NCI-H2196 (cell line): ENCODE data around the gene SLC31A2.
A peak's percentile ranks its signal among the peaks of the same experiment; 100 is the strongest.
"Not testable (repeated sequence)": the region's sequence is repeated elsewhere in the genome, so short reads cannot be mapped to it uniquely, and the experiment has no call there.

Experiments
- DNase-seq: peaks from one replicate; lab custom pipeline; 2025; ENCODE audit not compliant: unreplicated experiment; lab: John Stamatoyannopoulos, UW

SLC31A2 gene

DNA sequence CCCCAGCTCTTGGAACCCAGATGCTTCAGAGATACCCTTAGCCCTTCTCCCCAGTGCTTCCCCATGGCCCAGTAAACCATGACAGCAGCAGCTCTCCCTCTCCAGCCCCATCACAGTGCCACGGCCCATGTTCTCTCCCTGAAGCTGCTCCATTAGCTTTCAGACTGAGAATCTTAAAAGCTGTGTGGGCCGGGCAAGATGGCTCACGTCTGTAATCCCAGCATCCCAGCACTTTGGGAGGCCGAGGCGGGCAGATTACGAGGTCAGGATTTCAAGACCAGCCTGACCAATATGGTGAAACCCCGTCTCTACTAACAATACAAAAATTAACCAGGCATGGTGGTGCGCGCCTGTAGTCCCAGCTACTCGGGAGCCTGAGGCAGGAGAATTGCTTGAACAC, 1.2 kb upstream of the SLC31A2 start:
- not testable (repeated sequence) for DNase-seq

DNA sequence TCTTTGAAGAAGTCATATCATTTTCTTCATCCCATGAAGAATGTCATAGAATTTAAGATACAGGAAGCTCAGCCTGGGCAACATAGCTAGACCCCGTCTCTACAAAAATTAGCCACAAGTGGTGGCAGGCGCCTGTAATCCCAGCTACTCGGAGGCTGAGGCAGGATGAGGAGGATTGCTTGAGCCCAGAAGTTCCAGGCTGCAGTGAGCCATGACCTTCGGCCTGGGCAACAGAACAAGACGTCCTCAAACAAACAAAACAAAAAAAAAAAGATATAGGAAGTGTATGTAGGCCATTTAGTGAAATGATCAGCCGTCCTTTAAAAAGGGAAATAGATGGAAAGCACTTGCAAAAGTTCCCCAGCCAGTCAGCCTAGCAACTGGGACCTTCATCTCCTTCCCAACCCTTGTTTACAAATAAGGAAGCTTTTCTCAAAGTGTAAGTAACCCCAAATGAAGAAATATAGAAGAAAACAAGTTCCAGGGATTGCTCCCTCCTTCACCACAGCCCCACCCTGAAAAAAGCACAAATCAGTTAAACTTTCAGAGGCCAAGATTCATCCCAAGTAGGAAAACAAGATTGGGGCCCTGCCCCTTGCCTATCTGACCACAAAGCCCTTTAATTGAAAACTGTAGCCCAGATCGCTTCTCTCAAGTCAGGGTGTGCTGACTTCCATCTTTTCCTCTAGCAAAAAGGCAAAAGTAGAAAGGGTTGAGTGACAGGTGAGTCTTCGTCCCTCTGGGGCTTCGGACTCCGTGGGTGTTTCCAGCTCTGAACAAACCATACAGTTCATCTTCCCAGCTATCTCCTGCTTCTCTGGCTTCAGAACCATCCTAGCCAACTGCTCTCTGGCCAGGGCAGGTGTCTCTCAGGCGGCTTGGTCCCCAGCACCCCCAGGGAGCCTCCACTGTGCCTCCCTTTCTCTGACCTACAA, 1.2 kb downstream of the SLC31A2 start:
- no peak for DNase-seq

GRCh38 chr9:113152699-113153098, 1.9 kb downstream of the SLC31A2 start:
- no peak for DNase-seq

GRCh38 chr9:113153599-113153998, 2.8 kb downstream of the SLC31A2 start:
- DNase-seq, result no peak

DNA sequence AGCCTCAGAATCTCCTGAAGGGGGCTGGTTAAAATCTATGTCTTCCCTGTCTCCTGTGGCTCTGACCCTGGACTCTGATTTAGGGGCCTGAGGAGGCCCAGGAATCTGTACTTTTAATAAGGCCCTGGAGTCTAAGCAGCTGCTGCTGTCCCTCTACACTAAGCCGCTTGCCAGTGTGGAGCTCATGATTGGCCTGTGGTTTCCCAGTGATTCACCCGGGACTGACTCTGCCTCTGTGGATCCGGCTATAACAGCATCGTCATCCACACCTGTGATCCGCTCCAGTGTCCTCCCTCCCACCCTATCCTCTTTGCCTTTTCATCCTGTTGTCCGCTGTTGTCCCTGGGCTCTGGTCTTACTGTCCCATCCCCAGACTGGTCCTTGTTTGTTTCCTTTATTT, 3.7 kb downstream of the SLC31A2 start:
- no peak for DNase-seq

DNA sequence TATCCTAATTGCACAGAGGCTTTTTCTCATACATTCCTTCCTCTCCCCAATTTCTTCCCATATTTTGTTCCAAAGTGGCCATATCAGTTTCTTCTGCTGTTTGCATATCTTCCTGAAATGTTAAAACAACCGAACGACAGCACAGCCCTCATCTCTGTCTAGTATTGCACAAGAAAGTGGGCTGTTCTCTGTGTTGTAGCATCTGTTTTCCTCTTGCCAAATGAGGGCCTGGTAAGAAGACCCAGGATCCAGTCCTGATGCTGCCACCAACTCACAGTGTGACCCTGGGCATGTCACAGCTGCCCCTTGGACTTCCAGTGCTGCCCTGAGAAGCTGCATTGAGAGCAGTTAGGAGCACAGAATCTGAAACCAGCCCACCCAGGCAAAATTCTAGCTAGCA, 4.1 kb downstream of the SLC31A2 start:
- no peak for DNase-seq

DNA sequence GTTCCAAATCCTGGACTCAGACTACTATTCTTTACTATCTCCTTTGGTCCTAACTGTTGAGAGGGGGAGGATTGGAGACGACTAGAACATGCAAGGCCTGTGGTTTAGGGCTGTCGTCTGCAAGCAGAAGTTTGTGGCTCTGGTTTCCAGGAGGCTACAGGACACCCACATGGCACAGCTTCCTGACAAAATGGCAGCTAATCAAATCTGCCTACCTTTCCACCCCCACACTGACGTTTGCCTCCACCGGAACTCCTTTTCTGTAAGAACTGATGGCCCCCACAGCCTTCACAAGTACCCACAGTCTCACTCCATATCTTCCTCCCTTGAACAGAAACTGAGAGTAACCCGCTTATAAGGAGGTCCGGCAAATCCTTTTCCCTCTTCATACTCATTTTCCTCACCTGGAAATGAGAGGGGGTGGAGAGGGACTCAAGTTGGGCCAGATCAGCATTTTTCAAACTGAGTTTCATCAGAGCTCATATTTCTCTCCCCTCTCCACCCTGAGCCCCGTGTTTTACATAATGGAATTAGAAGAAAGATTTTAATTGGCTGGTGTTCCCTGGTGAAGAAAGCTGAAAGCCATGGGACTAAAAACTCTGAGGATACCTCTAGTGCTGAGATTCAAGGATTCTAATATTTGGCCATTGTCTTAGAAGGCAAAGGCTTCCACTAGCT, 5.2 kb downstream of the SLC31A2 start:
- DNase-seq, result no peak

DNA sequence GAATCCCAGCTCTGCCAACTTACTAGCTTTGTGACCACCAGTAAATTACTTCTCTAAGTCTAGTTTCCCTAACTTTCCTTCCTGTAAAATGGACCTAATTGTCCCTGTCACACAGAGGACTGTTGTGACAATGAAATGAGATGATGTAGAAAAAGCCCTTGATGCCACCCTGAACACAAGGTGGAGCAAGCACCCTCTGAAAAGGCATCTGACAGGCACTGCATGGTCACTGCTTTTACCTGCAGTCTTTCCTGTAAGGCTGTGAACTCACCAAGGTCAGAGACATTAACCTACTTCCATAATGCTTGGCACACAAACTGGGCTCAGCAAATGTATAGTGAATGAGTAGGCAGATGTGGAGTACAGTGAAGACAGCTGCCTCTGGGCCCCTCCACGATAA, 6.1 kb downstream of the SLC31A2 start:
- DNase-seq, result no peak

GRCh38 chr9:113158446-113158845, 7.6 kb downstream of the SLC31A2 start:
- DNase-seq, result no peak

- DNase-seq, result peak; percentile 25
These were observed 9.8 kb downstream of the SLC31A2 start for GRCh38 chr9:113160571-113160970.

DNA sequence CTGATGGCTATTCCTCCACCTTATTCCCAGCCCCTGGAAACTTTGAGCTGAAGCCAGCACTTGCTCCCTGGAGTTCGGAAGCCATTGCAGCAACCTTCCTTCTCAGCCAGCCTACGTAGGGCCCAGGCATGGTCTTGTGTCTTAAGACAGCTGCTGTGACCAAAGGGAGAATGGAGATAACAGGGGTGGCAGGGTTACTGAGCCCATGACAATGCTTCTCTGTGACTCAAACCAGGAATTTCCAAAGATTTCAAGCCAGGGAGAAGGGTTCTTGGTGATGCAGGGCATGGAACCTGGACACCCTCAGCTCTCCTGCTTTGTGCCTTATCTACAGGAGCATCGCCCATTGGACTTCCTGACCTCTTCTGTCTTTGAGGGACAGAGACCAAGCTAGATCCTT, 12.2 kb downstream of the SLC31A2 start:
- no peak for DNase-seq

DNA sequence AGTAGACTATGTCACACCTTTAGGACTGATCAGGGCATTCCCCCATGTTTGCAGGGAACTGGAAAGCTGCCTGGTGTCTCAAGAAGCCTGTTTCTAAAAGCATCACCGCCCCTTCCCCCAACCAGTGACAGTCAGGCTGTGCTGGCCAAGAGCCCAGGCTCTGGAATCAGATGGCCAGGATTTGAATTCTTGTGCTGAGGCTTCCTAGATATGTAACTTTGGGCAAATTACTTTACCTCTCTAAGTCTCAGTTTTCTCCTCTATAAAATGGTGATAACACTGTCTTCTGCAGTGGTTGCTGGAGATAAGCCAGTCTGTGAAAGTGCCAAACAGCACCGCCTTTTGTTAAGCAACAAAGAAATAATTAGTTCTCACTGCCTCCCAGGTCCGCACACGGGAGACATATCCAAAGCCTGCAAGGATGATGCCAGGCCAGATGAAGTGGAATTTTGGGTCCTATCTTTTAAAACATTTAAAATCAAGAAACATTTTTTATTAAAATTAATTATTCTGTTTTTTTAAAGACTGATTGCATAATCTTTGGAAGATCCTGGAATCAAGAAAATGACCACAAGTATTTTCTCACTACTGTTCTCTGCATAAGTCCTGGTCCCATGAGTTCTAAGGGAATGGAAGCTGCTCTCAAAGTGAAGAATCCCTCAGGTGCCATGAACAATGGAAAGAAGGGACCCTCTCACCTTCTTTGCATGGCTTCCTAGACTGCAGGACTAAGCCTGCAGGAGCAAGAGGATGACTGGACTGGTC, 13.9 kb downstream of the SLC31A2 start:
- peak; percentile 33 for DNase-seq

DNA sequence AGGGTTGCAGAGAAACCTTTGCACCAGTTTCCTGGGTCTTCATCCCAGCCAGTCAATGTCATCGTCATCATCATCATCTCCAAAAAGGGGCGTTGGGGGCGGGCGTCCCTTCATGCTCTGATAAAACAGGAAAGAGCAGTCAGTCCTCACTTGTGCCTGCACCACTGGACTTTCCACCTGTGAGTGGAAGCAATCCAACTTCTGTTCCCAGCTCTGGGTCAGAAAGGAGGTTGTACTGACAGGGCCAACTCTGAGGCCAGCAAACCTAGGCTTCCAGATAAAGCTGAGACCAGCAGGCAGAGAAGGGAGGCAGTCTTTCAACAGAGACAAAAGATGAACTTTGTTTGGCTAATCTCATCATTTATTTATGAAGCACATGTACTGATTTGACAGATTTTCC, 15.2 kb downstream of the SLC31A2 start:
- DNase-seq, result no peak

GRCh38 chr9:113168809-113169208, 18.0 kb downstream of the SLC31A2 start:
- no peak for DNase-seq

DNA sequence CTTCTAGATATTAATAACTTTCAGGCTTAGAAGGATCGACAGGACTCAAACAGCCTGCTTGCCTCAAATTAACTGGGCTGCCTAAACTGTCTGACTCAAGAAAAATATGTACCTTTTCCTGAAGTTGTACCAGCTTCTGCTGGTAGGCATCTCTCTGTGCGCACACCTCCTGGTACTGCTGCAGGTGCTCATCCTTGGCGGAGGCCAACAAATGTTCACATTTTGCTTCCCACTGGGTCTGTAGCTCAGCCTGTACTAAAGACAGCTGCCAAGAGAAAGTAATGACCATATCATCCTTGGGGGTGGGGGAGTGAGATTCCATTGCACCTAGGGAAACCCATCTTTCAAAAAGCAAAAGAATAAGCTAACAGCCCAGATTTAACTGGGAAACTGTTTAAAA, 22.5 kb downstream of the SLC31A2 start:
- no peak for DNase-seq

- DNase-seq, result no peak
These were observed 26.0 kb downstream of the SLC31A2 start for GRCh38 chr9:113176803-113177202.

DNA sequence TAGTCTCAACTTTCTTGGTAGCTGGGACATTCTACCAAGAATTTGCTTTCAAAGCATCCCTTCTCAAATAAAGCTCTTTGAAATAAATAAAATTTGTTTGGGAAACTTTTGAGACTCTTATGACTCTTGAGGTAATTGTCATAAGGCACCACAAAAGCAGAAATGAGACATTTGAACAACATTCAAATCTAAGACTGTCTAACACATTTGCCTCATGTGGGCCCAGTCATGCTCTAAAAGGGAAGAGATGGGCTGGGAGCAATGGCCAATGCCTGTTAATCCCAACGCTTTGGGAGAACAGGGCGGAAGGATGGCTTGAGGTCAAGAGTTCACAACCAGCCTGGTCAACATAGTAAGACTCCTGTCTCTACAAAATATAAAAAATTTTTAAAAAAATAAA, 26.4 kb downstream of the SLC31A2 start:
- DNase-seq, result no peak

GRCh38 chr9:113178087-113178486, 27.3 kb downstream of the SLC31A2 start:
- DNase-seq, result no peak

GRCh38 chr9:113179839-113180238, 29.0 kb downstream of the SLC31A2 start:
- DNase-seq, result no peak

- DNase-seq, result no peak
These were observed 30.4 kb downstream of the SLC31A2 start for GRCh38 chr9:113181165-113181564.

DNA sequence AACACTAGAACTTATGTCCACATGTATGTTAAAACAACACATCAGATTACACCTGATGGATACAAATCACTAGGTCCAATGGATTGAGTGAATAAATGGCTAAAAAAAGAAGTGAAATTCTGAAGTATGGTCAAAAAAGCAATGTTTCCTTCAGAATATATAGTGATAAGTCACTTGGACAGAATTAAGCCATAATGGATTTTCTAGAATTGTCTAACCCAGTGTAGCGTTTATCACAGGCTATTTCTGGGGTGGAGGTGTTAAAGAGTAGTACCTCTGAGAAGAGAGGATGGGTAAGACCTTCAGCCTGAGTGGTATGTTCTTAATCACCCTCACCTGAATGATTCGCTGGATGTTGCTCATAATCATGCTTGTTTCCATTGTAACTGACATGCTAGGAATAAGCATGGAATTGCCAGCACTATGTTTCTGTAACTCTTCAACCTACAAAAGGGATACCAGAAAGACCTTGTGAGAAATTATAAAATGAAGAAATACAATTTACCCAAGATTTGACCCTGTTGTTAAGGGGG, 33.2 kb downstream of the SLC31A2 start:
- DNase-seq, result no peak
